ENCODE measurements around the gene MID1IP1.

Gene MID1IP1

GRCh38 chrX:38850807-38851544 lies 49.7 kb downstream of the MID1IP1 start:
- Histone ChIP-seq H3K4me1 (ENCODE audit: insufficient read depth, low read length) (peaks cover under 1% of the 10 kb centered on the region; the same call in 1 of the 2 replicates), H3K4me3 (ENCODE audit: low read length) (no peak overlapping the region), H3K9me3 (ENCODE audit: insufficient read depth, low read depth, low read length) (no peaks in the 10 kb centered on the region), H3K27me3 (ENCODE audit: insufficient read depth, low read length) (no peaks in the 10 kb centered on the region), H3K36me3 (ENCODE audit: insufficient read depth, low read depth, low read length) (no peaks in the 10 kb centered on the region), H3K9ac (ENCODE audit: low read depth, low read length) (no peak overlapping the region), H3K27ac (ENCODE audit: low read length) (no peak overlapping the region)

GRCh38 chrX:38854305-38854704 lies 53.0 kb downstream of the MID1IP1 start:
- H3K27me3 ChIP-seq (ENCODE audit: insufficient read depth, low read length): no peaks in the 10 kb centered on the region
- H3K4me3 ChIP-seq (ENCODE audit: low read length): no peak overlapping the region
- H3K9me3 ChIP-seq (ENCODE audit: insufficient read depth, low read depth, low read length): no peaks in the 10 kb centered on the region
- no peak overlapping the region for H3K27ac ChIP-seq (ENCODE audit: low read length)
- no peak overlapping the region for H3K9ac ChIP-seq (ENCODE audit: low read depth, low read length)
- no peaks in the 10 kb centered on the region for H3K4me1 ChIP-seq (ENCODE audit: insufficient read depth, low read length)
- H3K36me3 ChIP-seq (ENCODE audit: insufficient read depth, low read depth, low read length): no peaks in the 10 kb centered on the region
